Neural progenitor cell (in vitro differentiated cells): ENCODE data around the gene AKR1A1. TPM values are rescaled to one million over a fixed set of nuclear protein-coding genes. Genes with fewer than 3 reads are reported as not detected.

Experiments
- DNase-seq: peaks from one replicate; pipeline ENCODE4 v3.0.0-alpha.2; 2016; ENCODE audit warnings: low spot score
- H2AFZ ChIP-seq: fragments of 200-600 bp; sonication (generic); replicated peaks from 2 replicates; pipeline ENCODE4 v1.6.1; 2016; ENCODE audit warnings: antibody characterized with exemption
- H3F3A ChIP-seq: fragments of 200-600 bp; sonication (generic); 2 replicates; pipeline ENCODE4 v1.6.1; 2016; ENCODE audit warnings: antibody characterized with exemption, low read depth
- H3K27ac ChIP-seq: fragments of 200-600 bp; sonication (generic); 2 replicates; pipeline ENCODE4 v1.5.1; 2016; ENCODE audit warnings: mild to moderate bottlenecking
- H3K27me3 ChIP-seq: fragments of 200-600 bp; sonication (generic); 2 replicates; pipeline ENCODE4 v1.6.1; 2016; ENCODE audit warnings: mild to moderate bottlenecking, moderate library complexity
- H3K36me3 ChIP-seq: fragments of 200-600 bp; sonication (generic); 2 replicates; pipeline ENCODE4 v1.5.1; 2016
- H3K4me1 ChIP-seq: fragments of 200-600 bp; sonication (generic); 2 replicates; pipeline ENCODE4 v1.6.1; 2016; ENCODE audit warnings: mixed run types
- H3K4me2 ChIP-seq: fragments of 200-600 bp; sonication (generic); 2 replicates; pipeline ENCODE4 v1.6.1; 2016
- H3K4me3 ChIP-seq: fragments of 200-600 bp; sonication (generic); 2 replicates; pipeline ENCODE4 v1.5.1; 2016
- H3K79me2 ChIP-seq: fragments of 200-600 bp; sonication (generic); 2 replicates; pipeline ENCODE4 v1.6.1; 2016; ENCODE audit warnings: low read depth
- H3K9ac ChIP-seq: fragments of 200-600 bp; sonication (generic); 2 replicates; pipeline ENCODE4 v1.6.1; 2016
- H3K9me3 ChIP-seq: fragments of 200-600 bp; sonication (generic); 2 replicates; pipeline ENCODE4 v1.5.1; 2016; ENCODE audit warnings: low read depth
- H4K20me1 ChIP-seq: fragments of 200-600 bp; sonication (generic); 2 replicates; pipeline ENCODE4 v1.6.1; 2016; ENCODE audit warnings: low read depth
- H3K27ac Mint-ChIP-seq: 3 replicates; pipeline ENCODE4 v1.8.0; 2021; ENCODE audit warnings: mixed read lengths
- H3K27me3 Mint-ChIP-seq: 2 replicates; pipeline ENCODE4 v1.8.0; 2022; ENCODE audit warnings: low read depth, mild to moderate bottlenecking, inconsistent platforms, moderate library complexity, mixed read lengths; ENCODE audit not compliant: insufficient read depth
- H3K36me3 Mint-ChIP-seq: 3 replicates; pipeline ENCODE4 v1.8.0; 2021; ENCODE audit warnings: mixed read lengths
- H3K4me1 Mint-ChIP-seq: 3 replicates; pipeline ENCODE4 v1.8.0; 2021; ENCODE audit warnings: mixed read lengths
- H3K4me3 Mint-ChIP-seq: 3 replicates; pipeline ENCODE4 v1.8.0; 2021; ENCODE audit warnings: mild to moderate bottlenecking, moderate library complexity, mixed read lengths
- H3K9me3 Mint-ChIP-seq: 3 replicates; pipeline ENCODE4 v1.8.0; 2020; ENCODE audit warnings: mixed read lengths
- EZH2 ChIP-seq: fragments of 200-600 bp; sonication (generic); IDR thresholded peaks from 2 replicates; pipeline ENCODE4 v1.6.1; 2017; ENCODE audit warnings: antibody characterized with exemption, mild to moderate bottlenecking, moderate library complexity
- EZH2phosphoT487 ChIP-seq: fragments of 200-600 bp; sonication (generic); IDR thresholded peaks from 2 replicates; pipeline ENCODE4 v1.6.1; 2017; ENCODE audit warnings: antibody characterized with exemption
- total RNA-seq: library from RNA; depleted of rRNA; stranded (reverse); fragments of >200 nt; gene quantifications from 2 replicates; pipeline ENCODE4 v1.2.3, GENCODE V29; 2015; ENCODE audit warnings: low replicate concordance
- TF ChIP-seq, protein P1 (sequence below): fragments of 200-600 bp; sonication (generic); IDR thresholded peaks from 2 replicates; pipeline ENCODE4 v1.5.1; 2017; ENCODE audit warnings: antibody characterized with exemption, mild to moderate bottlenecking

The AKR1A1 gene
- total RNA-seq, 1 donor from 2014 or later: 129 TPM

DNA sequence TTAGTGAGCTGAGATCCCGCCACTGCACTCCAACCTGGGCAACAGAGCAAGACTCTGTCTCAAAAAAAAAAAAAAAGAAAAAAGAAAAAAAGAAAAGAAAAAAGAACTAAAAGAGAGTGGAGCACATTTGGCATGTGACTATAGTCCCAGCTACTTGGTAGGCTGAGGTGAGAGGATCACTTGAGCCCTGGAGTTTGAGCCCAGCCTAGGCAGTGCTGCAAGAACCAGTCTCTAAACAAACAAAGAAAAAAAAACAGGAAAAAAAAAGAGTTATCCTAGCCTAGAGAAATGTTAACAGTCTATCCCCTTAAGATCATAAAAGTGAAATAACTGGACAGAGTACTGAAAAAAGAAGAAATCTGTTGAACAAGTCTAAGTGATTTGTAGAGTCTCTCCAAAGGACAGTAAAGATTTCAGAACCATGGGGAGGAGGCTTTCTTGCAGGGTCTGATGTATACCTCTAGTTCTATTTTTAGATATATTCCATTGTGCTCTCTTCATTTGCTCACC lies 24.4 kb upstream of the AKR1A1 start:
- H3K36me3 Mint-ChIP-seq: no peaks in the 10 kb centered on the region
- H4K20me1 ChIP-seq: no peaks in the 10 kb centered on the region
- peaks cover 34% of the 10 kb centered on the region for H3K4me1 Mint-ChIP-seq
- TF ChIP-seq, protein P1, sequence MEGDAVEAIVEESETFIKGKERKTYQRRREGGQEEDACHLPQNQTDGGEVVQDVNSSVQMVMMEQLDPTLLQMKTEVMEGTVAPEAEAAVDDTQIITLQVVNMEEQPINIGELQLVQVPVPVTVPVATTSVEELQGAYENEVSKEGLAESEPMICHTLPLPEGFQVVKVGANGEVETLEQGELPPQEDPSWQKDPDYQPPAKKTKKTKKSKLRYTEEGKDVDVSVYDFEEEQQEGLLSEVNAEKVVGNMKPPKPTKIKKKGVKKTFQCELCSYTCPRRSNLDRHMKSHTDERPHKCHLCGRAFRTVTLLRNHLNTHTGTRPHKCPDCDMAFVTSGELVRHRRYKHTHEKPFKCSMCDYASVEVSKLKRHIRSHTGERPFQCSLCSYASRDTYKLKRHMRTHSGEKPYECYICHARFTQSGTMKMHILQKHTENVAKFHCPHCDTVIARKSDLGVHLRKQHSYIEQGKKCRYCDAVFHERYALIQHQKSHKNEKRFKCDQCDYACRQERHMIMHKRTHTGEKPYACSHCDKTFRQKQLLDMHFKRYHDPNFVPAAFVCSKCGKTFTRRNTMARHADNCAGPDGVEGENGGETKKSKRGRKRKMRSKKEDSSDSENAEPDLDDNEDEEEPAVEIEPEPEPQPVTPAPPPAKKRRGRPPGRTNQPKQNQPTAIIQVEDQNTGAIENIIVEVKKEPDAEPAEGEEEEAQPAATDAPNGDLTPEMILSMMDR: no peak
- TF ChIP-seq EZH2 (no peak), EZH2phosphoT487 (no peak)
- no peak overlapping the region for H3K27ac ChIP-seq
- peaks cover 12% of the 10 kb centered on the region for H3K79me2 ChIP-seq
- H2AFZ ChIP-seq: no peak overlapping the region
- H3K36me3 ChIP-seq: no peaks in the 10 kb centered on the region
- no peak for DNase-seq
- no peak overlapping the region for H3K27ac Mint-ChIP-seq
- no peaks in the 10 kb centered on the region for H3K9me3 Mint-ChIP-seq
- H3K9ac ChIP-seq: no peak overlapping the region
- H3F3A ChIP-seq: peaks cover 19% of the 10 kb centered on the region
- H3K4me1 ChIP-seq: peaks cover 13% of the 10 kb centered on the region
- no peak overlapping the region for H3K4me2 ChIP-seq
- H3K27me3 Mint-ChIP-seq: peaks cover 3% of the 10 kb centered on the region
- H3K4me3 ChIP-seq: no peak overlapping the region
- H3K4me3 Mint-ChIP-seq: peak overlapping the region; percentile 11
- H3K27me3 ChIP-seq: no peaks in the 10 kb centered on the region
- H3K9me3 ChIP-seq: no peaks in the 10 kb centered on the region

DNA sequence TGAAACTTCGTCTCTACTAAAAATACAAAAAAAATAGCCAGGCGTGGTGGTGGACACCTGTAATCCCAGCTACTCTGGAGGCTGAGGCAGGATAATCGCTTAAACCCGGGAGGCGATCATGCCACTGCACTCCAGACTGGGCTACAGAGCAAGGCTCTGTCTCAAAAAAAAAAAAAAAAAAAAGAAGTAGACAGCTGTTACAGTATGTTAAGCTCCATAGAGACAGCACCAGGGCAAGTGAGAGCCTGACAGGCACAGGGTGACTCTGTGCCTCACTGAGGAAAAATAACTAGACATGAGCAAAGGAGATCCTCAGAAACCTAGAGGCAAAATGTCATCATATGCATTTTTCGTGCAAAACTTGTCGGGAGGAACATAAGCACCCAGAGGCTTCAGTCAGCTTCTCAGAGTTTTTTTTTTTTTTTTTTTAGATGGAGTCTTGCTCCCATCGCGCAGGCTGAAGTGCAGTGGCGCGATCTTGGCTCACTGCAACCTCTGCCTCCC lies 19.9 kb upstream of the AKR1A1 start:
- TF ChIP-seq, protein P1: no peak
- no peak for TF ChIP-seq EZH2phosphoT487
- TF ChIP-seq EZH2: no peak
- no peaks in the 10 kb centered on the region for H3K4me1 ChIP-seq
- H3F3A ChIP-seq: peaks cover 1% of the 10 kb centered on the region
- H3K27ac Mint-ChIP-seq: no peak overlapping the region
- H3K9me3 ChIP-seq: no peaks in the 10 kb centered on the region
- no peak overlapping the region for H3K9ac ChIP-seq
- no peak for DNase-seq
- H3K36me3 Mint-ChIP-seq: no peaks in the 10 kb centered on the region
- H3K79me2 ChIP-seq: no peaks in the 10 kb centered on the region
- no peak overlapping the region for H3K4me2 ChIP-seq
- H3K4me3 Mint-ChIP-seq: no peak overlapping the region
- H3K36me3 ChIP-seq: no peaks in the 10 kb centered on the region
- no peak overlapping the region for H2AFZ ChIP-seq
- H3K27me3 Mint-ChIP-seq: peaks cover 2% of the 10 kb centered on the region
- H3K9me3 Mint-ChIP-seq: no peaks in the 10 kb centered on the region
- peaks cover 20% of the 10 kb centered on the region for H3K4me1 Mint-ChIP-seq
- no peak overlapping the region for H3K4me3 ChIP-seq
- no peaks in the 10 kb centered on the region for H4K20me1 ChIP-seq
- no peaks in the 10 kb centered on the region for H3K27me3 ChIP-seq
- no peak overlapping the region for H3K27ac ChIP-seq

DNA sequence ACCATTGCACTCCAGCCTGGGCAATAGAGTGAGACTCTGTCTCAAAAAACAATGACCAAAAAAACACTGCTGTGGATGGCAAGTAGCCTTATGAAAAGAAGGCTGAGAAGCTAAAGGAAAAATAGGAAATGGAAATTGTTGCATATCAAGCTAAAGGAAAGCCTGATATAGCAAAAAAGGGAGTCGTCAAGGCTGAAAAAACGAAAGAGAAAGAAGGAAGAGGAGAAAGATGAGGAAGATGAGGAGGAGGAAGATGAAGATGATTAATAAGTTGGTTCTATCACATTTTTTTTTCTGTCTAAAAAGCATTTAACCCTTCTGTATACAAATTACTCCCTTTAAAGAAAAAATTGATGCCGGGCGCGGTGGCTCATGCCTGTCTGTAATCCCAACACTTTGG lies 18.8 kb upstream of the AKR1A1 start:
- no peak overlapping the region for H3K4me3 Mint-ChIP-seq
- no peaks in the 10 kb centered on the region for H3K36me3 Mint-ChIP-seq

More for the DNA sequence above, 18.8 kb upstream of the AKR1A1 start:
- H3K27me3 Mint-ChIP-seq: peaks cover 2% of the 10 kb centered on the region
- no peak for DNase-seq
- H3K4me1 ChIP-seq: no peaks in the 10 kb centered on the region
- H3F3A ChIP-seq: no peaks in the 10 kb centered on the region
- H3K9me3 Mint-ChIP-seq: no peaks in the 10 kb centered on the region
- no peak overlapping the region for H3K27ac ChIP-seq
- H3K27me3 ChIP-seq: no peaks in the 10 kb centered on the region
- TF ChIP-seq EZH2 (no peak), EZH2phosphoT487 (no peak)
- TF ChIP-seq, protein P1: no peak
- no peaks in the 10 kb centered on the region for H4K20me1 ChIP-seq
- no peaks in the 10 kb centered on the region for H3K36me3 ChIP-seq
- H3K9ac ChIP-seq: no peak overlapping the region
- H3K27ac Mint-ChIP-seq: no peak overlapping the region
- H3K4me2 ChIP-seq: no peak overlapping the region
- no peaks in the 10 kb centered on the region for H3K9me3 ChIP-seq
- H3K4me3 ChIP-seq: no peak overlapping the region
- peaks cover 20% of the 10 kb centered on the region for H3K4me1 Mint-ChIP-seq
- no peaks in the 10 kb centered on the region for H3K79me2 ChIP-seq
- no peak overlapping the region for H2AFZ ChIP-seq
